ENCODE measurements around the gene MAPKAPK2.

Gene MAPKAPK2

DNA sequence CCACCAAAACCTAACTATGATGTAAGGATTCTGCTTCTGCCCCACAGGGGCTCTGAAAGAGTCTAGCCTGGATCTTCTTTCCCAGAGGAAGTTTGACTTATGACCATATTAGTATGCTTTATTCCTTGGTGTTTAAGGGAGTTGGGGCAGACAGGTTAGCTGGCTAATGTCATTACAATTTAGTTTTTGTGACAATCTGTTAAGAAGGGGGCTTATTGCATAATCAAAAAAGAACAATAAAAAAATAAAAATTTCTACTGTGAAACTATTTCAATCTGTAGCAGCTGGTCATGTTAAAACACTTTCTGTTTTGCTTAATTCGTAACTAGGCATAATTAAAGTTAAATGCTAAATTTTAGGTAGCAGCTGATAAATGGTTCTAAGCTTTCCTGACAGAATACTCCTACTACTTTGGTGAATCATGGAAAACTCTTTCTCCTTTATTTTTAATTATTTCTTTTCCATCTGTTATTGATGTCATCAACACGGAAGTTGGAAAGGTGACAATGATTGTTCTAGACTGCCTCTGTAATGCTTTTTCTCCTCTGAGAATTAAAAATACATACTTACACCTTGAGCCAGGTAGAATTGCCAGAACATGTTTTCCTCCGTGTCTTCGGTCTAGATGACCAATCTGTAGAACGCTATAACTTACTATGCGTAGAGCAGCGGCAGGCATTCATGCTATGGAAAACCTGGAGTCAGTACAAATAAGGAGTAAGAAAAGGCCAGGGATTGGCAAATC is 30.8 kb upstream of the MAPKAPK2 start:
- Histone ChIP-seq H3K9ac (ENCODE audit: insufficient read length, low read depth) (no peak overlapping the region), H3K36me3 (ENCODE audit: insufficient read depth, insufficient read length, low read length) (peaks cover 15% of the 10 kb centered on the region), H3K9me3 (ENCODE audit: insufficient read depth, low read length) (no peaks in the 10 kb centered on the region), H3K27me3 (ENCODE audit: insufficient read depth, insufficient read length) (peaks cover 10% of the 10 kb centered on the region), H3K4me3 (ENCODE audit: insufficient read length, low read depth) (no peak overlapping the region), H3K4me1 (ENCODE audit: insufficient read depth, insufficient read length) (no peaks in the 10 kb centered on the region)
- DNase-seq (ENCODE audit: low read depth, low spot score) = no peak
- TF ChIP-seq SUZ12 (IDR thresholded peaks at IDR 0.05; ENCODE audit: extremely low read depth, insufficient read depth, insufficient read length) (no peak), YY1 (IDR thresholded peaks at IDR 0.05; ENCODE audit: insufficient read depth, insufficient read length) (no peak), ZNF274 (IDR thresholded peaks at IDR 0.05; ENCODE audit: low read depth, low read length) (no peak)

DNA sequence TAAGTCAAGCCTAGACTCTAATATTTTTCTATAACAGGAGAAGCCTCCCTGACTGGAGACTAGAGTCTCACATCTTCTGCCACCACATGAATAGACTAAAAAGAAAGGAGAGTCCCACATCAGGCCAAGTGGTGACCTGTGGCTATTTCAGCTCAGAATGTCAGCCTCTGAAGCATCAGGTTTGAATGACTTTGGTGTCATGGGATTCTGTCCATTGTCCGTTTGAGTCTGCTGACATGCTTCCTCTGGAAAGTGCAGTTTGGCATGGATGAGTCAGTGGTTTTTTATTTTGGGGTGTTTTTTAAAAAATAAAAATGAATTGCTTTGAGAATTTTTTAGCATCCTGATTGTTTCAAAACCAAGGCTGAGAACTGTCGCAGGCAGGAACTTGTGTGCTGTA is 29.9 kb upstream of the MAPKAPK2 start:
- DNase-seq (ENCODE audit: low read depth, low spot score) = no peak
- H3K9me3 ChIP-seq (ENCODE audit: insufficient read depth, low read length) = no peaks in the 10 kb centered on the region
- TF ChIP-seq SUZ12 (IDR thresholded peaks at IDR 0.05; ENCODE audit: extremely low read depth, insufficient read depth, insufficient read length) (no peak), ZNF274 (IDR thresholded peaks at IDR 0.05; ENCODE audit: low read depth, low read length) (no peak), YY1 (IDR thresholded peaks at IDR 0.05; ENCODE audit: insufficient read depth, insufficient read length) (no peak)
- peaks cover 4% of the 10 kb centered on the region for H3K4me1 ChIP-seq (ENCODE audit: insufficient read depth, insufficient read length)
- H3K4me3 ChIP-seq (ENCODE audit: insufficient read length, low read depth) = no peak overlapping the region
- H3K36me3 ChIP-seq (ENCODE audit: insufficient read depth, insufficient read length, low read length) = peaks cover 13% of the 10 kb centered on the region
- peaks cover 10% of the 10 kb centered on the region for H3K27me3 ChIP-seq (ENCODE audit: insufficient read depth, insufficient read length)
- H3K9ac ChIP-seq (ENCODE audit: insufficient read length, low read depth) = no peak overlapping the region

DNA sequence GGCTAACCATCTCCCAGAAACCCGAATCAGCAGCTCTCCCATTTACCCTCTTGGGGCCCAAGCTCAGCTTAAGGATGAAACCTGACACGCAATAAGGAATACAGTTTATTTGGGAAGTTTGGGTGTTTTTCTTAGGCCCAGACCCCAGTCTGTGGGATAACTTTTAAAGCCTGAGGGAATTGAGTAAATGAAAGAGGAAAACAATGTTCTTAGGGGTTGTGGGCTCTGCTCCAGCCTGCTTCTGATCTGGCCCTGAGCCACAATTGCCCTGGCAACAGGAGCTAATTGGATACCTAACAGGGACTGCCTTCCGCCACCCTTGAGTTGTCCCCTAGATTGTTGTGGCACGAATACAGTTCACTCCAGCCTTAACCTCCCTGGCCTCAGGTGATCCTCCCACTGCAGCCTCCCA is 29.2 kb upstream of the MAPKAPK2 start:
- H3K4me1 ChIP-seq (ENCODE audit: insufficient read depth, insufficient read length) = peaks cover 7% of the 10 kb centered on the region
- H3K36me3 ChIP-seq (ENCODE audit: insufficient read depth, insufficient read length, low read length) = peaks cover 13% of the 10 kb centered on the region
- no peak overlapping the region for H3K9ac ChIP-seq (ENCODE audit: insufficient read length, low read depth)
- H3K9me3 ChIP-seq (ENCODE audit: insufficient read depth, low read length) = no peaks in the 10 kb centered on the region
- no peak for DNase-seq (ENCODE audit: low read depth, low spot score)
- no peak overlapping the region for H3K4me3 ChIP-seq (ENCODE audit: insufficient read length, low read depth)
- peaks cover 10% of the 10 kb centered on the region for H3K27me3 ChIP-seq (ENCODE audit: insufficient read depth, insufficient read length)
- no peak for TF ChIP-seq ZNF274 (IDR thresholded peaks at IDR 0.05; ENCODE audit: low read depth, low read length)
- no peak for TF ChIP-seq YY1 (IDR thresholded peaks at IDR 0.05; ENCODE audit: insufficient read depth, insufficient read length)
- no peak for TF ChIP-seq SUZ12 (IDR thresholded peaks at IDR 0.05; ENCODE audit: extremely low read depth, insufficient read depth, insufficient read length)

DNA sequence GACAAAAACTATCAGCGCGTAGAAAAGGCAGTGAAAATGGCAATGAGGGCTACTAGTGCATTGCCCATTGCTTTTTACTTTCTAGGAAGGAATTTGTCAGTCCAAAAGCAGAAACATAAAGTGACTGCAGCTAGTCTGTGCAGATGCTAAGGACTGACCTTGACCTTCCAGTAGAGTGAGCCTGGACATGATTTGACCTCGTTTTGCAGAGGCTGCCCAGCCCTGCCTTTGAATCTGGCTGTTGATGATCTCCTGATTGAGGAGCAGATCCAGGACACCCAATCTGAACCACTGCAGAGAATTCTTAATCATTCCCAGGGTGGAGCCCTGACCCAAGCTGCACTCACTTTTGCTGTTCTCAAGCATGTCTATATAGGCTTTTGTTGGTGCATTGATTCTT is 27.8 kb upstream of the MAPKAPK2 start:
- H3K27me3 ChIP-seq (ENCODE audit: insufficient read depth, insufficient read length) = peaks cover 10% of the 10 kb centered on the region
- H3K9me3 ChIP-seq (ENCODE audit: insufficient read depth, low read length) = no peaks in the 10 kb centered on the region
- H3K4me1 ChIP-seq (ENCODE audit: insufficient read depth, insufficient read length) = peaks cover 7% of the 10 kb centered on the region
- DNase-seq (ENCODE audit: low read depth, low spot score) = no peak
- no peak overlapping the region for H3K9ac ChIP-seq (ENCODE audit: insufficient read length, low read depth)
- peaks cover 3% of the 10 kb centered on the region for H3K36me3 ChIP-seq (ENCODE audit: insufficient read depth, insufficient read length, low read length)
- TF ChIP-seq YY1 (IDR thresholded peaks at IDR 0.05; ENCODE audit: insufficient read depth, insufficient read length) (no peak), ZNF274 (IDR thresholded peaks at IDR 0.05; ENCODE audit: low read depth, low read length) (no peak), SUZ12 (IDR thresholded peaks at IDR 0.05; ENCODE audit: extremely low read depth, insufficient read depth, insufficient read length) (no peak)
- no peak overlapping the region for H3K4me3 ChIP-seq (ENCODE audit: insufficient read length, low read depth)

DNA sequence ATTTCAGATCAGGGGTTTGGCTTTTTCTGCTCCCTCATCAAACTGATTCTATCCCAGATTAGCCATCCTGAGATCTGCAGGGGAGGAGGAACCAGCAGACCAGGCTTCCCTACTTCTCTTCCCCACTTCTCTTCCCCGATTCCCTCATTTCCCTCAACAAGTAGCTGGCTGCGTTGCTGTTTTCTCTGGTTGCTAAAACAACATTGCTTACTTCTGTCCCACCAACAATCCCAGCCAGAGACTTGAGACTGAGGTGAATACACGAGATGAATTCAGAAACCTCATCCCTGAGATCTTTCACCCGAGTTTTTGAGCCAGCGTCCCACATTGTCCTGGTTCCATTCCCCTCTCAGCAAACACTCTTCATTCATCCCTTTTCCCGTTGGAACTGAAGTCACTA is 27.0 kb upstream of the MAPKAPK2 start:
- Histone ChIP-seq H3K4me1 (ENCODE audit: insufficient read depth, insufficient read length) (peaks cover 7% of the 10 kb centered on the region), H3K4me3 (ENCODE audit: insufficient read length, low read depth) (no peak overlapping the region), H3K9ac (ENCODE audit: insufficient read length, low read depth) (peak overlapping the region; percentile 47), H3K27me3 (ENCODE audit: insufficient read depth, insufficient read length) (peaks cover 17% of the 10 kb centered on the region), H3K9me3 (ENCODE audit: insufficient read depth, low read length) (no peaks in the 10 kb centered on the region), H3K36me3 (ENCODE audit: insufficient read depth, insufficient read length, low read length) (no peaks in the 10 kb centered on the region)
- TF ChIP-seq YY1 (IDR thresholded peaks at IDR 0.05; ENCODE audit: insufficient read depth, insufficient read length) (no peak), ZNF274 (IDR thresholded peaks at IDR 0.05; ENCODE audit: low read depth, low read length) (no peak), SUZ12 (IDR thresholded peaks at IDR 0.05; ENCODE audit: extremely low read depth, insufficient read depth, insufficient read length) (no peak)
- DNase-seq (ENCODE audit: low read depth, low spot score) = no peak

DNA sequence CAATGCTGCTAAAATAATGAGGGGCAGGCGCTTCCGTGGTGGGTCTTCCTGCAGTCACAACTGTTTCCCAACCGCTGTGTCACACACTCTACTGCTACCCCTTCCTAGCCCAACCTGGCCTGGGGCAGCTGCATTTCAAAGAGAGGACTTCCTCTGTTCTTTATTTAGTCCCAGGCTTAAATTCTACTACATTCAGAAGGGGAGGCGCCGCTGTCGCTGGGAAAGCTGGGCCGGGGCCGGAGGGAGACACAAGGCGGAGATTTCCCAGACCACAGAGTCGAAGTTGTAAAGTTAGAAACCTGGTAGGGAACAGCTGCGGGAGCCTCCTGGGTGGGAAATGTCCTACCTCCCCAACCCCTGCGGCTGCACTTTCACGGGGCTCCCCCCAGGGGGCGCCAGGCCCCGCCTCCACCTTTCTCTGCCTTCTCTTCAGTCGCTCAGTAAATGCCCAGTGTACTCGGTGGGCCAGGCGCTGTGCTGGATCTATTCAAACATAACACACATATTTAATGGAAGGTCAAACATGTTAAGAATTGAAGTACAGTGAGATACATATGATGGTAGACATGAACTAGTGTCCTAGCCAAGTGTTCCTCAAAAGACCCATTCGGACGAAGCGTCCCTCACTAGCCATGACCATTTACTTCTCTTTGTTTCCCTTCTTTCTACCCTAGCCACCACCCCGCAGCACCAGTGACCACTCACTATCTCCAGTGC is 26.3 kb upstream of the MAPKAPK2 start:
- Histone ChIP-seq H3K36me3 (ENCODE audit: insufficient read depth, insufficient read length, low read length) (no peaks in the 10 kb centered on the region), H3K4me3 (ENCODE audit: insufficient read length, low read depth) (peak overlapping the region; percentile 9), H3K9ac (ENCODE audit: insufficient read length, low read depth) (peak overlapping the region; percentile 65), H3K9me3 (ENCODE audit: insufficient read depth, low read length) (no peaks in the 10 kb centered on the region), H3K4me1 (ENCODE audit: insufficient read depth, insufficient read length) (peaks cover 7% of the 10 kb centered on the region), H3K27me3 (ENCODE audit: insufficient read depth, insufficient read length) (peaks cover 24% of the 10 kb centered on the region)
- TF ChIP-seq SUZ12 (IDR thresholded peaks at IDR 0.05; ENCODE audit: extremely low read depth, insufficient read depth, insufficient read length) (no peak), YY1 (IDR thresholded peaks at IDR 0.05; ENCODE audit: insufficient read depth, insufficient read length) (no peak), ZNF274 (IDR thresholded peaks at IDR 0.05; ENCODE audit: low read depth, low read length) (no peak)
- peak; percentile 70 for DNase-seq (ENCODE audit: low read depth, low spot score)

DNA sequence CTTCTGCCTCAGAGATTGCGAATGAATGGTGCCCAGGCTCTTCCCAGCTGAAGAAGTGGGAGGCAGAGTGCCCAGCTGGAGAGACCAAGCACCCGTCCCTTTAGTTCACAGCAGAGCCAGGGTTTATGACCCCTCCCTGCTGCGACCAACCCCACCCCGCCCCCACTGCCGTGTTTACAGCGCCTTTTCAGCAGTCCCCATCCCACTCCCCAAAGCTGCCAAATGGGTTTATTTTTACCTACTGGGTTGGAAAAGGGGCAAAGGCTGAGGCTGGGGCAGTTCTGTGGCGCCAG is 25.8 kb upstream of the MAPKAPK2 start:
- Histone ChIP-seq H3K27me3 (ENCODE audit: insufficient read depth, insufficient read length) (peaks cover 29% of the 10 kb centered on the region), H3K36me3 (ENCODE audit: insufficient read depth, insufficient read length, low read length) (no peaks in the 10 kb centered on the region), H3K9ac (ENCODE audit: insufficient read length, low read depth) (peak overlapping the region; percentile 65), H3K4me3 (ENCODE audit: insufficient read length, low read depth) (peak overlapping the region; percentile 9), H3K9me3 (ENCODE audit: insufficient read depth, low read length) (no peaks in the 10 kb centered on the region), H3K4me1 (ENCODE audit: insufficient read depth, insufficient read length) (peaks cover 7% of the 10 kb centered on the region)
- no peak for DNase-seq (ENCODE audit: low read depth, low spot score)
- no peak for TF ChIP-seq SUZ12 (IDR thresholded peaks at IDR 0.05; ENCODE audit: extremely low read depth, insufficient read depth, insufficient read length)
- no peak for TF ChIP-seq YY1 (IDR thresholded peaks at IDR 0.05; ENCODE audit: insufficient read depth, insufficient read length)
- TF ChIP-seq ZNF274 (IDR thresholded peaks at IDR 0.05; ENCODE audit: low read depth, low read length) = no peak
